Adipocyte (in vitro differentiated cells): ENCODE data around the gene CADPS2.

Source experiments
- DNase-seq: peaks from one replicate; pipeline ENCODE4 v3.0.0-alpha.2; 2015; ENCODE audit warnings: low read depth
- H3K27me3 ChIP-seq: replicated peaks from 2 replicates; pipeline ENCODE4 v1.7.0; 2013; ENCODE audit warnings: mild to moderate bottlenecking, low read length, moderate library complexity; ENCODE audit not compliant: control insufficient read depth, insufficient read depth
- H3K36me3 ChIP-seq: 2 replicates; pipeline ENCODE4 v1.7.0; 2013; ENCODE audit warnings: low read length, mild to moderate bottlenecking, moderate library complexity; ENCODE audit not compliant: control insufficient read depth, insufficient read depth, severe bottlenecking
- H3K4me1 ChIP-seq: 2 replicates; pipeline ENCODE4 v1.7.0; 2013; ENCODE audit warnings: mild to moderate bottlenecking, low read length, moderate library complexity; ENCODE audit not compliant: control insufficient read depth, insufficient read depth
- H3K4me3 ChIP-seq: 2 replicates; pipeline ENCODE4 v1.7.0; 2013; ENCODE audit warnings: mild to moderate bottlenecking, low read length, moderate library complexity
- H3K9ac ChIP-seq: 2 replicates; pipeline ENCODE4 v1.7.0; 2013; ENCODE audit warnings: mild to moderate bottlenecking, low read length, moderate library complexity
- H3K9me3 ChIP-seq: 2 replicates; pipeline ENCODE4 v1.7.0; 2013; ENCODE audit warnings: mild to moderate bottlenecking, low read length, moderate library complexity; ENCODE audit not compliant: control insufficient read depth

The CADPS2 gene

DNA sequence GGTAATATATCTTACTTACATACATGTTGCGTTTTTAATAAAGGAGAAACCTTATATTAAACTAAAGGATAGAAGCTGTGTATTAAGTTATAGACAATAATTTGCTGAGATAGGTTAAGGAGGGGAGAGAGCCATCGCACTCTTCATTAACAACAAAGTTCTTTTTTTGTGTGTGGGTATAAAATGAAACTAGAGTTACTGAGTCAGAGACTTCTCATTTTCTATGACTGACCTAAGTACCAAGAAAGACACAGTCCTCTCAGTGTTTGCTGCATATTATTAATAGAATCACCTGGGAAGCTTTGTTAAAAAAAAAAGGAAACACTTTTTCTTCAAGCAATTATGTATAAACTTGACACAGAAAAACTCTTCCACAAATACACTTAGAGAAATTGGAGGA lies 613.1 kb downstream of the CADPS2 start:
- Histone ChIP-seq H3K4me3 (no peak overlapping the region), H3K4me1 (peaks cover 24% of the 10 kb centered on the region)

DNA sequence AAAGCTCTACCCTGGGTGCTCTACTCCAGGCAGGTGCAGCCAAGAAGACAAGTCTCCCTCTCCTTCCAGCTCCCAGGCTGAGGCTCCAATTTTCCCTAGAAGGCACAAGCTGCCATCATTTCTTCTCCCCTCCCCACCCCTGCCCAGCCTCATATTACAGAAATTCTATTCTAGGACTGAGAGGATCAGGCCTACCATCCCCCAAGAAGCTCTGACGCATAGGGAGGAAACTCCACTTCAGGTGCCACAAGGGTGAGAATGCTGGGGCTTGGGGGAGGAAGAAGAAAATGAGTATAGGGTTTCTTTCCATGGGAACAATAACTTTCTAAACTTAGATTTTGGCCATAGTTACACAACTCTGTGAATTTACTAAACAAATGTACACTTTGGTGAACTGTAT lies 617.0 kb downstream of the CADPS2 start:
- Histone ChIP-seq H3K4me1 (peaks cover 23% of the 10 kb centered on the region), H3K4me3 (no peak overlapping the region), H3K27me3 (no peaks in the 10 kb centered on the region), H3K9ac (no peak overlapping the region), H3K9me3 (no peaks in the 10 kb centered on the region), H3K36me3 (no peaks in the 10 kb centered on the region)
- no peak for DNase-seq

More for the DNA sequence above, 613.1 kb downstream of the CADPS2 start:
- H3K9me3 ChIP-seq, result no peaks in the 10 kb centered on the region
- H3K9ac ChIP-seq, result no peak overlapping the region
- H3K36me3 ChIP-seq, result no peaks in the 10 kb centered on the region
- DNase-seq, result no peak
- H3K27me3 ChIP-seq, result no peaks in the 10 kb centered on the region
